NCI-H1417 treated with DMSO at 0.1 percent for 48 hours (cell line): ENCODE measurements around the gene ASPA.
"Not testable (repeated sequence)": the region's sequence is repeated elsewhere in the genome, so short reads cannot be mapped to it uniquely, and the experiment has no call there.

Experiments
- DNase-seq: peaks from one replicate; lab custom pipeline; 2025; lab: John Stamatoyannopoulos, UW

The ASPA gene

DNA sequence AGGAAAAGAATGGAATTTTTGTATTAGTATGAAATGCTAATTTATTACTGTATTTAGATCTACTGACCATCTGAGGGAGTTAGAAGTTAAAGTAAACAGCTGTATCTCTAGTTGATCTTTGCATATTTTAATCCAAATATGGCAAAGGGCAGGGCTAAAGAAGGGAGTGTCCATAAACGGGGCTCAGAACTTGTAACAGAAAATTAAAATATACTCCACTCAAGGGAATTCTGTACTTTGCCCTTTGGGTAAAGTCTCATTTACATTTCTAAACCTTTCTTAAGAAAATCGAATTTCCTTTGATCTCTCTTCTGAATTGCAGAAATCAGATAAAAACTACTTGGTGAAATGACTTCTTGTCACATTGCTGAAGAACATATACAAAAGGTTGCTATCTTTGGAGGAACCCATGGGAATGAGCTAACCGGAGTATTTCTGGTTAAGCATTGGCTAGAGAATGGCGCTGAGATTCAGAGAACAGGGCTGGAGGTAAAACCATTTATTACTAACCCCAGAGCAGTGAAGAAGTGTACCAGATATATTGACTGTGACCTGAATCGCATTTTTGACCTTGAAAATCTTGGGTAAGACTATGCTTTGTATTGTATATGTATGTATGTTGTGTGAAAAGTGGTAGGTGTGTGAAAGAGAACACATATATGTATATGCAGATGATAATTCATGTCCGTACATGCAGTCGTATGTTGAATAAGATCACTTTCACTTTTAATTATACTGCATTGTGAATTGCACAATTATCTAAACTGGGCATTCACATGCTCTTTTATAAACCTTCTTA, at the start of gene ASPA:
Gene ASPA, plus strand, starts transcription at position 186 of the 799 bp plus-strand sequence. Its CDS starts 163 bp downstream, at position 349.
- no peak for DNase-seq

DNA sequence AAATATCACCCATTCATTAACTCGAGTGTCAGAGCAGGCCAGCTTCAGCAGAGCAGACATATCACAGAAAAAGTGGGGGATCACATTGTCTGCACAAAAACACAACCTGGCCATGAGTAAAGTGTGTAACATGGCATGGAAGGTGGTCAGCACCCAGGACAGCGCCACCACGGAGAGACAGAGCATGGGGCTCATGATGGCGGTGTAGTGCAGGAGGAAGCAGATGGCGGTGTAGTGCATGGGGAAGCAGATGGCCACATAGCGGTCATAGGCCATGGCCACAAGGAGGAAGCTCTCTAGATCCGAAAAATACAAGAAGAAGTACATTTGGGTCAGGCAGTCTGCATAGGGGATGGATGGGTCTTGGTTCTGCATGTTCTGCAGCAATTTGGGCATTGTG, 42.6 kb upstream of the ASPA start:
- not testable (repeated sequence) for DNase-seq

DNA sequence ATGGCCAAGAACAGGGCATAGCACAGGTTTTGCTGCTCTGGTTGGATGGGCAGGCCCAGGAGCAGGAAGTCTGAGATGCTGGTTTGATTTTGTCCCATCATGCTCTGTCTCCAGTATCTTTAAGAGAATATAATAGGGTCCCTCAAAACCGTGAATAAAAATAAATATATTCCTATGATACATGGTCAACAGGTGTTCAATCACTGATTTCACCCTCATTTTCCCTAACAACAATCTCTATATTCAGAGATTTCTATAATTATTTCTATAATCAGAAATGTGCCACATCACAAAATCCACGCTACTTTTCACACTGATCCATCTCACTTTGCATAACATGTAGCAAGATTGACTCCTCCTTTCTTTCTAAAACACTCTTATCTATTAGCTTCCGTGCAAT, 42.1 kb upstream of the ASPA start, which contains the start of gene OR1E2:
Gene OR1E2, minus strand, starts transcription at position 101 of the 400 bp plus-strand sequence. Its CDS starts 0 bp downstream, at position 101.
- no peak for DNase-seq

DNA sequence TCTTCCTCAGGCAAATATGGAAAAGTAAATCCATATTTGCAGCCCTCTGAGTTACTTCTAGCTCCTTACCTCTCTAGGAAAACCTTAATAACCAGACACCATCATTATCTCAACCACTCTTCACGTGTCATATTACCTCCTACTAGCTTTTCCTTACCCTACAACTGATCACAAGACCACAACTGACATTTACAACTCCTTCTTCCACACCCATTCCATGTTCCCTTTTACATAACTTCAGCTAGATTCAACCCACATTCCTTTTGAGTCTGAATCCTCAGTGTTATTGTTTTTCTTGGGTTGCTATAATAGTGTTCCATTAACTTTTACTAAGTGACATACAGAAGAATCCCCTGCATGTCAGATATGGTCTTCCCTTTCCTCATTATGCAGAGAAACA, 37.4 kb upstream of the ASPA start:
- no peak for DNase-seq

DNA sequence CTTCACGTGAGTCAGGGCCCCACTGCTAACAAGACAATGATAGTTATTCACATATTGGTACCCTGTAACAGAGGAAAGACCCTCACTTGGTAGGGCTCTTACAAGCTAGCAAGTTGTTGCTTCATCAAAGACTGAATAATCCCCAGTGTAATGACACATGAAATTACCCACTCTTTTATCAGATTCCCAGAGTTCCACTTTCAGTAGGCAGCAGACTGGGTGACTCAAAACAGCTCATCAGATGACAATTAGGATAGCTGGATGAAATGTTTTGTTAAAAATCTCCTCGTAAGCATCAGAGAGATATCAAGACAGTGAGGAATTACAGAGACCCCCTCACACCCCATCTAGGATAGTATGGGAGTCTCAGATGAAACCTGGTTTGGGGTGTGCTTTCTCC, 35.3 kb upstream of the ASPA start:
- no peak for DNase-seq

DNA sequence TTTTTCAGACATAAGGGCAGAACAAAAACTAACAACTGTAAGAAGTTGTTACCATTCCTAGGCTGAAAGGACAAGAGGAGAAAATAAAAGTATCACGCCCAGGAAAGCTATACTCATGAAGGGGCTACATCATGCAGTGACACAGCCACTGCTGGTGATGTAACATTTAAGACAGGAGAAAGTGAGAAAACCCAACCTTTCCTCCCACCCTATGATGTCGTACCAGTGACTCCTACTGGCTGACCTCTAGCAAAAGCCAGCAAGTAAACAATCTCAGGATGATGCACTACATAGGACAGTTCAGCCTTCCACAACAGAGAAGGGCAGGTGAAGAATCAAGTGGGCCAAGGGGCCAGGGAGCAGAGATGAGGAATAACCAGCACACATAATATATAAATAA, 28.2 kb upstream of the ASPA start:
- DNase-seq, result no peak

DNA sequence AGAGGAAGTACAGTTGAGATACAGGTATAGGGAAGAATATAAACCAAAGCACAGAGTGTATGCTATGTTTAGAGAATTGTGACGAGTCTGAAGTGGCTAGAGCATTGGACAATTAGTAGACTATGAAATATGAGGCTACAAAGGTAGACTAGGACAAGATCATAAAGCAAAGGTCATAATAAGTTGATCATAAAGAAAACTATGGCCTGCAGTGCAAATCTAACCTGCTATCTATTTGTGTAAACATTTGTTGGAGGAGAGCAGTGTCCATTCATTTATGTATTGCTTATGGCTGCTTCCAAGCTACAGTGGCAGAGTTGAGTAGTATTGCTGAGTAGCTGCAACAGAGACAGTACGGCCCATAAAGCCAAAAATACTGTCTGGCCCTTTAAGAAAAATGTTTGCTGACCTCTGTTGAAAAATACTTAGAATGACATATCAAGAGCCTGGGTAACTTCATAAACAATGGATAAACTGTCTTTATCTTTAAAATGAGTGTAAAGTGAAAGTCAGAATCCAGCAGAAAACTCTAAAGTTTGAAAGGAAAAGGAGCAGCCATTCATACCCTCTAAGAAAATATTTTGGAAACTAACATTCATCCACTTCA, 27.6 kb upstream of the ASPA start:
- no peak for DNase-seq

DNA sequence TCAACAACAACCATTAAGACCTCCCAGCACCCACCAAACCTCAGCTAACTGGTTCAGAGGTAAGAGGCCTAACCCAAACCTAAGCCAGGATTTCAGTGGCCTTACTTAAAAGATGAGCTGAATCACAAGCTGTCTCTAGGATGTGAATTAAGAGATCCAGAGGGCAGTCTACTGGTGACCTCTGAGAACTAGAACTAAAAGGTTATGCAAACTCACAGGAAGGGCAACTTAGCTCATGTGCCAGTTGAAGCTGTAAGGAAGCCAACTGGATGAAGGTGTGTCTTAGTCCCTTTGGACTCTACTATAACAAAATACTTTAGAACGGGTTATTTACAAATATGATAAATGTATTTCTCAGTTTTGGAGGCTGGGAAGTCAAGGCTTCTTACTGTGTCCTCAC, 9.4 kb upstream of the ASPA start:
- not testable (repeated sequence) for DNase-seq

DNA sequence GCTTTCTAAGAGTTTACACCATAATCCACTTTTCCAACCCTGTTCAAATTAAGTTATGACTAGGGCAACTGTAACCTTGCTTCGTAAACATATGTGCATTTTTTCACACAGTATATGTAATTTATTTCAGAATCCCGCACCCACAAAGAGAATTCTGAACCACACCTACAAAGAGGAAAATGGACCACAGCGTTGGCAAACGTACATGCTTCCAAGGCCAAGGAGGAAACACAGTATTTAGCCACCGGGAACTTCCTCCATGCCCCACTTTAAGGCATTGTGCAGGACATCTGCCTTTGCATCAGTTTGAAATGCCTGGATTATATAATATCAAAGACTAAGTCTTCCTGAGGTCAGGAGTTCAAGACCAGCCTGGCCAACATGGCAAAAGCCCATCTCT, 6.3 kb upstream of the ASPA start:
- no peak for DNase-seq

DNA sequence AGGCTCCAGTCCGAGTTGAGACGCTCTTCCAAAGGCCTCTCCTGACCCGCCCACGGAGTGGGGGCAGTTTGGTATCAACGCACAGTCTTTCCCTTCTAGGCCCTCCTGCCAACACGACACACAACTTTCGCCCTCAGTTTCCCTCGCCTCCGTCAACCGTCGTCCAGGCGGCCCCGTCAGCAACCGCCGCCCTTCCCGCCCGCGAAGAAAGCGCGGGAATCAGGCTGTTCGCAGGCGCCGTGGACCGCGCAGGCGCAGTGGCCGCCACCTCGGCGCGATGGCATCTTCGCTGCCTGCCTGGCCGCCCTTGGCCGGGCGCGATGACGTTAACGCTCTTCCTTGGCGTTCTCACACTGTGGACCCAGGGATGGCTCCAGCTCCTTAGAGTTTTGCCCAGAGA, 4.2 kb upstream of the ASPA start, which contains the start of gene SPATA22:
Gene SPATA22, minus strand, starts transcription at position 221 of the 400 bp plus-strand sequence. CDS start 2,494 bp downstream, outside the sequence.
- no peak for DNase-seq

DNA sequence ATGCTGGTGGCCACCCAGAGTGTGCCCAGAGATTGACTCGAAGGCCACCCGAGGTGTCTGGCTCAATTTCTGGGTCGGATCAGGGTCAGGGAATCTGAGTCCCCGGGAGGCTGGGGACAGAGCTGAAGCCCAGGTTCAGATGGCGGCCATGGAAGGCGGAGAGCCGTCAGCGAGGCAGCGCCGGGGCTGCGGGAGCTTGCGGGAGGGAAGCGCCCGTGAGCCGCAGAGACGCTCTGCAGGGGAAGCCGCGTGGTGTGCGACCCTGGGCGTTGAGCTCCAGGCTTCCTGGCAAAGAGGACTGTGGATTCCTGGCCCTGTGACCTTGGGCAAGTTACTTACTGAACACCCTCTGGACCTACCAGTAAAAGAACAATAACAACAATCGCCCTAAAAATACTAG, 3.7 kb upstream of the ASPA start:
- DNase-seq, result no peak

DNA sequence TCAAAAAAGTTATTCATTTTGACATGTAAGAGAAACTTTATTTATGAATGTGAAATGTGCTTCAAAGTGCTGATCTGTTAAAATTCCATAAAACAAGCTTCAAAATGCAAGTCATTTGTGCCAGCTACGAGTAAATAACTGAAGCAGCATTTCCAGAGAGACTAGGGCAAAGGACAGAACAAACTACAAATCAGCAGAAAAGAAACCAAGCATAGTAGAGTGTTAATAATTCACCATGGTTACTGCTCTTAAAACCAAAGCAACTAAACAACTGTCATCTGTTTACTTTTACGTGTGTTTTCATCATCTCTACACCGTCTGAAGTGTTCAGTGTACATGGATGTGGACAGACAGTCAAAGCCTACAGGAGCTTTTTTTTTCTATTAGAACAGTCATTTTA, 1.6 kb upstream of the ASPA start:
- DNase-seq, result no peak

DNA sequence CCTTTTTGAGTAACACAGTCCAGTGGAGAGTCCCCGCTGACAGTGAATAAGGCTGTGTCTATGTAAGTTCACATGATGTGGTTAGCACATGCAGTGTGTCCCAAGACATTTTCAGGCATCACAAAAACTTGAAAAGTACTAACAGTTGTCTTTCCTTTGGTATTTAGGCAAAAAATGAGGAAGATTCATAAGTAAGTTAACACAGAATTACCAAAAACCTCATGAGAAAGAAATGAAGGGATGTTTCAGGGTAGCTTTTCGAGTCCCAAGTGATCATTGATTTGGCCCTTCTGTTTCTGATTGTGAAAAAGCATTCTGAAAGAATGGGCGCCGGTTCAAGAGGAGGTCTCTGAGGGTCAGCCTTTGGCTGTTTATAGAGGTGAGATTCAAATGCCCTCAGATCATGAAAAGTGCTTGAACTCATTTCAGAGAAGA, 529 bp upstream of the ASPA start:
- DNase-seq, result no peak

DNA sequence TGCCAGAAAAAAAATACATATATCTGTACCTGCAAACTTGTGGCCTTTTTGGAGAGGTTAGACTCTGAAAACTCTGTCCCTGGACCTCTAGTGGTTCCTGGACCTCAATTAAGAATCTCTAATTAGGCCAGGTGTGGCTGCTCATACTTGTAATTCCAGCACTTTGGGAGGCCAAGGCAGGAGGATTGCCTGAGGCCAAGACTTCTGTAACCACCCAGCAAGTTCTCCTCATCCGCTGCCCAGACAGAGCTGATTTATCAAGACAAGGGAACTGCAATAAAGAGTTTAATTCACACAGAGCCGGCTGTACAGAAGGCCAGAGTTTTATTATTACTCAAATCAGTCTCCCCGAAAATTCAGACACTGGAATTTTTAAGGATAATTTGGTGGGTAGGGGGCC, 4.2 kb downstream of the ASPA start:
- DNase-seq, result no peak

DNA sequence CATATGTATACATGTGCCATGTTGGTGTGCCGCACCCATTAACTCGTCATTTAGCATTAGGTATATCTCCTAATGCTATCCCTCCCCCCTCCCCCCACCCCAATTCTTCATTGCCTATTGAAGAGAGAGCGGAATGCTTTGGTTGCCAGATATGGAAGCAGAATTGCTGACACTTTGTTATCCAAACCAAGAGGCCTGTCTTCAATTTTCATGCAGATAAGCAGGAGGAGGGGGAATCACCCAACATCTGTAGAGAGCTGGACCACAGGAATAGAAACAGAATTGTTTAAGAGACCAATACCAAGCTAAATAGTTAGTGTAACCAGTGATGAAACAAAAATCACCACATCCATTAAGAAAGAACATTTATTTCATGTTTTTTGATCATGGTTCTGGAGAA, 7.1 kb downstream of the ASPA start:
- no peak for DNase-seq

DNA sequence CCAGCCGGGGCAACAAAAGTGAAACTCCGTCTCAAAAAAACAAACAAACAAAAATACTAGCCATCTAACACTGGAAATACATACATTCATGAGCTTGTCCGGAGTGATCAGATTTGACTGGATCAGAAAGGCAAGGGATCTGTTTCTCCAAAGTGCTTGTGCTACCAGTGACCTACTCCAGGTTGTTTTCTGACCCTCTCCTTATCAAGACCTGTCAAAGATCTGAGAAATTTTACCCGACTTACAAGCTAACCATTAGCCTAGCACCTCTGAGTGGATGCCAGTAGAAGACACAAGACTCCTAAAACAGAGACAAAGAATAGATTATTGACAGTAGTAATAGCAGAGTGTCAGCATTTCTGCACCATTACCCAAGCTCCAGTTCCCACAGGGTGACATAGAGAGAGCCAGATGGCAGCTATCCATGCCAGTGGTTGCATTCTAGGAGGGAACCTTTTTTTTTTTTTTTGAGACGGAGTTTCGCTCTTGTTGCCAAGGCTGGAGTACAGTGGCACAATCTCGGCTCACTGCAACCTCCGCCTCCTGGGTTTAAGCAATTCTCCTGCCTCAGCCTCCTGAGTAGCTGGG, 9.8 kb downstream of the ASPA start:
- DNase-seq, result no peak

DNA sequence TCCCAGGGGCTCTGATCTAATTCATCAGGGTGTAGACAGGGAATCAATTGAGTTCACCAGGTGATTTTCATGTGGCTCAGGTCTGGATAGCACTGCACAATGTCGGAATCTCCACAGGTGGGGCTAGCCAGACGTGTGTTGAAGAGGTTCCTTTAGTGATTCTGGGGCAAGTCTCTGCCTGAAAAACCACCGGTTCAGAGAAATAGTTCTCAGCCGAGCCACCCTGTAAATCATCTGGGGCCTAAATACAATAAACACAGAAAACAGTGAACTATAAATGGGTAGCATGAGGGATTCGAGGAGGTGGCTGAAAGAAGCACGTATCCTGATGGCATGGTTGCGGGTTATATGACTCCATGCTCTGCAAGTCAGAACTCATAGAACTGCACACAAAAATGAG, 21.3 kb downstream of the ASPA start:
- DNase-seq, result no peak

DNA sequence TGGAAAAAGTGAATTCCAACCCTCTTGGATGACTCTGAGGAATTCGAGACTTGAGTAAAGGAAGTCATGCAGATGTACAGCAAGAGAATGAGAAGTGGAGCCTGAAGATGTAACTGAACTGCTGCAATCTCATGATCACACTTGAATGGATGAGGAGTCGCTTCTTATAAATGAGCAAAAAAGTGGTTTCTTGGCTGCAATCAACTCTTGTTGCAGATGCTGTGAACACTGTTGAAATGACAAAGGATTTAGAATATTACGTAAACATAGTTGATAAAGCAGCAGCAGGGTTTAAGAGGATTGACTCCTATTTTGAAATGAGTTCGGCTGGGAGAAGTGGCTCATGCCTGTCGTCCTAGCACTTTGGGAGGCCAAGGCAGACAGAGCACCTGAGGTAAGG, 25.5 kb downstream of the ASPA start:
- DNase-seq, result no peak

DNA sequence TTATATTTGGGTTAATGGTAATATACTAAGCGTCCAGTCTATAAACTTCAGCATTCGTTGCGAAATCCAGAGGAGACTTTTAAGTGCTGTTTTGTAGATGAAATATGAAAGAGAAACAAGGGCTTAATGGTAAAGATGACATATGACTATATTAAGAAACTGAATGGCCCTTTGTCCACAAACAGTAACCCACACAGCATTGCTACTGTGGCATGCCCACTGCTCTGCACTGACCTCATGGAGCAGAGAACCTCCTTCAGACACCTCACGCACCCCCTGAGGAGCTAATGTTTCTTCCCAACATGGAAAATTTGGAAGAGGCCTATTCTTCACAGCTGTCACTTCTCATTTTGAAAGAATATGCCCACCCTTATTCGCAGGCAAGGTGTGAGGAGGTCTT, 26.7 kb downstream of the ASPA start:
- no peak for DNase-seq

DNA sequence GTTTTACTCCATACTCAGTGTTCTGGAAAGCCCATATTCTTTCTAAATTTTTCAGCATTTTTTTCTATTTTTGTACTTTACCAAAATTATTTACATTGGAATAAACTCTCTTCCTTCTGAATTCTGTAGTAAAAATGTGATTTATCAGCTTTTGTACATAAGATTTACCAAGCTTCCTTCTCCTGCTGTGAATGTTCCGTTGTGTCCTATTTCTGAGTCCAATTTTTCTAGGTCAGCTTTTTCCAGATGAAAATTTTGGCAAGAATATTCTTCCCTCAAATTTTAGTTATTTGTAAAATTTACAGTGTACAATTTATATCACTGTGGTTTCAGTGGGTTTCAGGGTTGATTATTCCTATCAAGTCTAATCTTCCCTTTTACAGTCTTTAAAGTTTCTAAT, 27.5 kb downstream of the ASPA start:
- DNase-seq, result no peak

DNA sequence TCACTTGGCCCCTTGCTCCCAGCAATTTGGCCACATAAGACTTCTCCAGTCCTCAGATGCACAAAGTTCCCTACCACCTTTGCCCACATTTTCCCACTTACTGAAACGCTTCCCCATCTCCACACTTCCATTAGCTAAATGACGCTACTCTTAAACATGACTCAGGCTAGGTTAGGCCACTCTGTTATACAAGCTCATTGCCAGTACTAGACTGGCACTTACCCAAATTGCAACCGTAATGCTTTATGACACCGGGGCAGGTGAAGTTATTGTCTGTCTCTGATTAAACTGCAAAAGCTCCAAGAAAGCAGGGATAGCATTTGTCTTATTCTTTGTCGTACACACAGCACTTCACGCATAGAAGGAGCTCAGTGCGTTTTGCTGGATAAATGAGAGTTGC, 29.2 kb downstream of the ASPA start:
- no peak for DNase-seq

DNA sequence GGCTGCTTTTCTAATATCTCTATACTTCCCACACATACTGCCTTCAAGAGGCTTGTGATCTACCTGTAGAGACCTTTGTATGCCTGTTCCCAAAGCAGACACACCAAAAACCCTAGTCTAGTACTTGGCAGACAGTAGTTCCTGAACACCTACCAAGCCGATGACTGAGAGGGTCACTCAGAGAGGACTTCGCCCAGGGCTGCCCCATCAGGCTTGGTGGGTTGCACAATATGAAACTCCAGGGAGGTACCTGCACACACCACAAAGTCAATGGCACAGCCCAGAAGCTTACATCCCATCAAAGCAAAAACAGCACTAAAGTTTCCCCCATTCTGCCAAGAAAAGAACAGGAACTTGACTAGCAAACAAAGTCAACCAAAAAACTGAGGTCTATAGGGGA, 30.3 kb downstream of the ASPA start:
- DNase-seq, result no peak

DNA sequence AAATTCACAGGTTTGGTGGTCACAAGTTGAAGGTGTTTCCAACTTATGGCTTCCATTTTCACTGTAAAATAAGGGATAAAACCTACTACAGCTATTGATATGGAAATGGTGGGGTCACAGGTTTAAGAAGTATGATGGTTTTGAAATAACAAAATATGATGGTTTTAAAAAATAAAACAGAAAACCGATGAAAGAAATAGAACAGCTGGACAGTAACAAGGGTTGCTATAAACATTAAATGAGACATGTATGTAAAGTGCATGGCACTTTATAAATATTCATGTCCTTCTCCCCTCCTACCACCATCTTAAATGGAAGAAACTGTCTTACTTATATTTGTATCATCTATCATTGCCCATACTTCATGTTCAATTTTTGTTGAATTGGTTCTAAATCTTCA, 31.3 kb downstream of the ASPA start:
- no peak for DNase-seq
